ENCODE data around the gene KLF14.
"Not testable (repeated sequence)": the region's sequence is repeated elsewhere in the genome, so short reads cannot be mapped to it uniquely, and the experiment has no call there.

The KLF14 gene

DNA sequence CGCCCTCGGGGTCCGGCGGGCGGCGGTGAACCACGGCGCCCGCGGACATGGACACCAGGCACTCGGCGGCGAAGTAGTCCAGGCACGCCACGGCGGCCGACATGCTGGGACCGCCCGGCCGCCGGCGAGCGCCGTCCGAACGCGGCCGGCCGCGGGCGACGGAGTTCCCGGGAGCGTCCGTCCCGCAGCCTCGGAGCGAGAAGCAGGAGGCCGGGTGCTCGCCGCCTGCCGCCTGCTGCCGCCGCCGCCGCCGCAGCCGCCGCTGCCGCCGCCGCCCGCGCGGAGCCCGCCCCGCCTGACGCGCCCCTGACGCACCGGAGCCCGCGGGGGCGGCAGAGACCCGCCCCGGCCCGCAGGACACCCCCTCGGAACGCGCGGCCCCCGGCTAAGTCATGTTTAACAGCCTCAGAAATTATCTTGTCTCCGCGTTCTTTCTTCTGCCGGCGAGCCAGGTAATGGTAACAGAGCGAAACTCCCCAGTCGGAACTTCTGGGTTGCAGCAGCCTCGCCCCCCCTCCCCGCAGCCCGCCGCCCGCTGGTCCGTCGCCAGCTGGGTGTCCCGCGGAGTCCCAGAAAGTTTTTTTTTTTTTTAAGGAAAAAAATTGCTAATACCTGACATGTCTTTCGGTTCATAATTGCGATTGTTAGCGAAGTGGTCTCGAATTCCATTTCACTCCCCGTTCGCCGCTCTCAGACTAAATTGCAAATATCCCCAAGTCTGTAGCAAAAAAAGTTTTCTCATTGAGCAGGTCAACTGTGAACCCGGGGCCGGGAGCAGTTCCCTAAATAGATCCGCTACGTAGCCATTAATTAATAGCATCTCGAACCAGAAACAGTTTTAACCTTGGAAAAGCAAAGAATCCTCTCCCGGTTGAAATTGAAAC lies at the start of gene KLF14:
KLF14 (minus strand) TSS at position 277 of the 884 bp plus-strand sequence; CDS start at position 103, 174 bp downstream.
- DNase-seq (ENCODE audit: low spot score): no peak

DNA sequence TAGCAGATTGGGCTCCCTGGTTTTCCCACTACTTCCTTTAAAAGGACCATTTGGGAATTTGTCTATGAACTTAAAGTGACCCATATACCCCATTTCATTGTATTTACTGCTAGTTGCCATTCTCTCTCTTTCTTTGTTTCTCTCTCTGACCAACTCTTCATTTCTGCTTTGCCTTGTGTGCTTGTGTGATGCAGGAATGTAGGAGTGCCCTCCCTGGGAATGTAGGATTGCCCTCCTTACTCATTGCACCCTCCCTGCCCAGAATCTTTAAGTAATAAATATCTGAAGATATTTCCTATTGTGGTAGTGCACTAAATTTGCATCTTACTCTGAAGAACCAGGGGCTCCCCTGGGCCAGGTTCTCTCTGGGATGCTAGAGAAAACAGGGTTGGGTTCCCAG lies 47.3 kb upstream of the KLF14 start:
- no peak for DNase-seq (ENCODE audit: low spot score)

DNA sequence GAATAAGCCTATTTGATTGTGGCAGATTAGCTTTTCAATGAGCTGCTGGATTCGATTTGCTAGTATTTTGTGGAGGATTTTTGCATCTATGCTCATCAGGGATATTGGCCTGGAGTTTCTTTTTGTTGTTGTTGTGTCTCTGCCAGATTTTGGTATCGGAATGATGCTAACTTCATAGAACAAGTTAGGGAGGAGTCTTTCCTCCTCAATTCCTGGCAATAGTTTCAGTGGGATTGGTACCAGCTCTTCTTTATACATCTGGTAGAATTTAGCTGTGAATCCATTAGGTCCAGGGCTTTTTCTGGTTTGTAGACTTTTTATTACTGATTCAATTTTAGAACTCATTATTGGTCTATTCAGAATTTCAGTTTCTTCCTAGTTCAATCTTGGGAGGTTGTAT lies 43.4 kb upstream of the KLF14 start:
- no peak for DNase-seq (ENCODE audit: low spot score)

DNA sequence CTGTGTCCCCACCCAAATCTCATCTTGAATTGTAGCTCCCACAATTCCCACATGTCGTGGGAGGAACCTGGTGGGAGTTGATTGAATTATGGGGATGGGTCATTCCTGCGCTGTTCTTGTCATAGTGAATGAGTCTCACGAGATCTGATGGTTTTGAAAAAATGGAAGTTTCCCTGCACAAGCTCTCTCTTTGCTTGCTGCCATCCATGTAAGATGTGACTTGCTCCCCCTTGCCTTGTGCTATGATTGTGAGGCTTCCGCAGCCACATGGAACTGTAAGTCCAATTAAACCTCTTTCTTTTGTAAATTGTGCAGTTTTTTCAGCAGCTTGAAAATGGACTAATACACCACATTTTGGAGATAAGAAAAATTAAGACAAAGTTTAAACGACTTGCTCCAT lies 38.4 kb upstream of the KLF14 start:
- not testable (repeated sequence) for DNase-seq (ENCODE audit: low spot score)

DNA sequence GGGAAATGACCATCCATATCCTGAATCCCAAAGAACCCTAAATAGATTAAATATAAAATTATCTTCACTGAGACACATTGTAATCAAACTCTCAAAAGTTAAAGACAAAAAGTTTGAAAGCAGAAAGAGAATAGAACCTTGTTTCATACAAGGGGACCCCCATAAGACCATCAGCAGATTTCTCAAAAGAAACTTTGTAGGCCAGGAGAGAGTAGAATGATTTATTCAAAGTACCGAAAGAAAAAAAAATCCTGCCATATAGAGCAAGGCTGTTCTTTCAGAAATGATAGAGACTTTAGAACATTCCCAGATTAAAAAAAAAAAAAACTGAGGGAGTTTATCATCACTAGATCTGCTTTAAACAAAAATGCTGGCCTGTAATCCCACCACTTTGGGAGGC lies 34.8 kb upstream of the KLF14 start:
- no peak for DNase-seq (ENCODE audit: low spot score)

DNA sequence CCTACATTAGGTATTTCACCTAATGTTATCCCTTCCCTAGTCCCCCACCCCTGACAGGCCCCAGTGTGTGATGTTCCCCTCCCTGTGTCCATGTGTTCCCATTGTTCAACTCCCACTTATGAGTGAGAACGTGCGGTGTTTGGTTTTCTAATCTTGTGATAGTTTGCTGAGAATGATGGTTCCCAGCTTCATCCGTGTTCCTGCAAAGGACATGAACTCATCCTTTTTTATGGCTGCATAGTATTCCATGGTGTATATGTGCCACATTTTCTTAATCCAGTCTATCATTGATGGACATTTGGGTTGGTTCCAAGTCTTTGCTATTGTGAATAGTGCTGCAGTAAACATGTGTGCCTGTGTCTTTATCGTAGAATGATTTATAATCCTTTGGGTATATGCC lies 30.6 kb upstream of the KLF14 start:
- DNase-seq (ENCODE audit: low spot score): not testable (repeated sequence)

DNA sequence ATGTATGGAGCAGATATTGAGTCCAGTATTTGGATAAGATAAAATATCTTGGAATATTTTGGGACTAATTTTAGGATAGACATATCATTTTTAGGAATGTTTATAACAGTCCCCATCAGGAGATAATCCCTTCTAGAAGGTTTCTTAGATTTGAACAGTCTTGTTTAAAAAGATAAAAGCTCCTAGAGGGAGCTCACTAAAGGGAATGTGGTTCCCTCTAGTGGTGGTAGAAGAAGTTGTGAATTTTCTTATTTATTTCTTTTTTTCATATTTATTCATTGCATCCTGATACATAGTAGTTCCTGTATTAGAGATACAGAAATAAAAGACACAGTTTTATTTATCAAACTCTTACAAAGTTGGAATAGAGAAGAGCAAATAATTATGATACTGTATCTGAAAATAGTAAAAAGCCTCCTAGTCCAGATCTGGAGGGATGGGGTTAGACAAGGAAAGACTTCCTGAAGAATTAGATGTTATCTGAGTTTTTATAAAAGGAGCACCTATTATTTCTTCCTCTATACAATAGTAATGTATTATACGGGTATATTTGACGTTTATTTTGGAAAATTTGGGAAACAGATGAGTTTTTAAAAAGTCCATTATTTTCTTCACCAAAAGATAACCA lies 24.5 kb upstream of the KLF14 start:
- DNase-seq (ENCODE audit: low spot score): peak; percentile 47

DNA sequence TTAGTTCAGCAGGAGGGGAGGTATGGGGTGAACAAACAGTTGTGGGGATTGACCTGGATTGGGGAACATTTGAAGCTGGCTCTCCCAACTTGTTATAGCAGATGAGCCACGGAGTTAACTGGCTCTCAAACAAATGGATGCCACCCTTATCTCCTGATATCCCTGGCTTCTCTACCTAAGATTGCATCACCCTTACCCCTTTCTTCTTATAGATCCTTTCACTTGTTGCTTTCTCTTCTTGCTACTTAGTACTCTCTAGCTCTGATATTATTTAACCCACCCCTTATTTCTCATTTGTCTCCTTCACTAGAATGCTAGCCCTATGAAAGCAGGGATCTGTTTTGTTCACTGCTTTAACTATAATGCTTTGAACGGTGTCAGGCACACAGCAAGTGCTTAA lies 22.3 kb upstream of the KLF14 start:
- no peak for DNase-seq (ENCODE audit: low spot score)

DNA sequence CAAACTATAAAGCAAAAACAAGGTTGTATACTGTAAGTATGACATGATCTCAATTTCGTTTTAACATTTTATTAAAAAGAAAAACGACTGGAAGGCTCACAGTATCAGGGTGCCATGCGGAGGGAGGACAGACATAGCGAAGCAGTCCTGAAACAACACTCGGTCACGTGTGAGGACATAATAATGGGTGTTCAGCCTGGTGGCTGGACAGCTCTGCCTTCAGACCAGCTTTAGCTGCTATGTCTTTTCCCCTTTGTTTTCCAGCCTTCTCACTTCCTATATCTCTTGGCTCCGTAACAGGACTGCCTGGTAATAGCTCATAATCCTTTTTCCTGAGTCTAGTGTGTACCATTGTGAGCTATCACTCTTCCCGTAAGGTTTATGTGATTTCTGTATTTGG lies 18.4 kb upstream of the KLF14 start:
- DNase-seq (ENCODE audit: low spot score): no peak

DNA sequence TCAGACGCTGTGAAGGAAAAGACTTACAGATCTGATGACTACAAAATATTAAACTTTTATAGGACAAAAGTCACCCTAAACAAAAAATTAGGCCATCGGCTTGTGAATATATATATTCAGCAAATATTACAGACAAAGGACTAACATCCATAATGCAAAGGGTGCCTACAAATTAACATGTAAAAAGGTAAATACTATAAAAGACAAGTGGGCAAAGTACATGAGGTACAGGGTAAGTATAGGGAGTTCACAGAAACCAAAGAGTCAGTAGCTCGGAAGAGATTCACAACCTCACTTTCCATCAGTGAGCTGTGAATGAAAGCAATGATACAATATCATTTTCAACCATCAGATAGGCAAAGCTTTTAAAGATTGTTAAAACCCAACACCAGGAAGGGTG lies 16.7 kb upstream of the KLF14 start:
- DNase-seq (ENCODE audit: low spot score): no peak

DNA sequence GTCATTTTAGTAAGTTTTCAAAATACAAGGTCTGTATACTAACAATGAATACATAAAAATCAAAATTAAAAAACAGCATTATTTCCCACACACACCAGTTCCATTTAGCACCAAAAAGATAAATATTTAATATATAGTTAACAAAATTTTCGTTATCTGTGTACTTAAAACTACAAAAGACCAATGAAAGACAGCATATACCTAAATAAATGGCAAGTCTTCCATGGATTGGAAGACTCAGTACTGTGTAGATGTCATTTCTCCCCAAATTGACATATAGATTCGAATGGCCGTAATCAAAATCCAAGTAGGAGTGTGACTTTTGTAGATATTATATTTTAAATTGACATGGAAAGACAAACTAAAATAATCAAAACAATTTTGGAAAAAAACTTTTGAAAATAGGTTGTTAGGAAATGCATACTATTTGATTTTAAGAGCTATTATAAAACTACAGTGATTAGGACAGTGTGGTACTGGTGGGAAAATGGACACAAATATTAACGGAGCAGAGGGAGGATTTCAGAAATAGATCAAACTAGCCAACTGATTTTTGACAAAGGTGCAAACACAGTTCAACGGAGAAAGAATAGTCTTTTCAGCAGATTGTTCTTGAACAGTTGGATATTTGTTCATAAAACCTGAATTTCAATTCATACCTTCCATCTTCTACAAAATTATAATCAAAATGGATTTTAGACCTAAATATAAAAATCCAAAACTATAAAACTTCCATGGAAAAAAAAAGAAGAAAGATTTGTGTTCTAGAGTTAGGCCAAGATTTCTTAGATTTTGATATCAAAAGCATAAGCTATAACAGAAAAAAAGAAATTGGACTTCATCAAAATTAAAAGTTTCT lies 14.8 kb upstream of the KLF14 start:
- no peak for DNase-seq (ENCODE audit: low spot score)

DNA sequence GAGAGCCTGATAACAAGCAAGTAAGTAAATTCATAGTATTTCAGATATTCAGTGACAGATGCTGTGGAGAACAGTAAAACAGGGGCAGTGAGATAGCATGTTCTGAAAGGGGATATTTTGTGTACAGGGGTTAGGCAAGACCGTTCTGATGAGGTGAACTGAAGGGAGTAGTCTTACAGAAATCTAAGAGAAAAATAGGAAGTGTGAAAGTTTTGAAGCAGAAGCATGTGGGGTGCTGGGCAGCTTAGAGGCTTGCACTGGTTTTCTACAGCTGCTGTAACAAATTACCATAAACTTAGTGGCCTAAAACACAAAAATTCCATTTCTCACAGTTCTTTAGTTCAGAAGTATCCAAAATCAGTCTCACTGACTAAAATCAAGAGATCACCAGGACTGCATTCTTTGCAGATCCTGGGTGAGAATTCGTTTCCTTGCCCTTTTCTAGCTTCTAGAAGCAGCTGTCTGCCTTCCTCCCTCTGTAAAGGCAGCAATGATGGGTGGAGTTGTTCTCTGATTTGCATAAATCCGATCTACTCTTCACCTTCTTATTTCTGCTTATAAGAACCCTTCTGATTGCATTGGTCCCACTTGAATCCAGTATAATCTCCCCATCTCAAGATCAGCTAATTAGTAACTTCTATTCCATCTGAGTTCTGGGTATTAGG lies 7.5 kb upstream of the KLF14 start:
- no peak for DNase-seq (ENCODE audit: low spot score)

DNA sequence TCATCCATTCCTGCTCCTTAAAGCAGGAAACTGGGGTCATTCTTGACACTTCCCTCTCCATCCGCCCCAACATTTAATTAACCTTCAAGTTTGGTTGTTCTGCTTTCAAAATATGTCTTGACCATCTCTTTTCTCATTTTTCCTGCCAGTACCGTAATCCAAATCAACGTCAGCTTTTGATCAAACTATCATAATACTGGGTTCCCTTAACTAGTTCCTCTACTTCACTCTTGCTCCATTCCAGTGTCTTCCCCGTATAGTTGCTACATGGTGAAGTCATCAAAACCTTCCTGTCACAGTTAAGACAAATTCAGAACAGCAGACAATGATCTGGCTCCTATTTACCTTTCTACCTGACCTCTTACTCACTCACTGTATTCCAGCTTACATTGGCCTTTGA lies 6.6 kb upstream of the KLF14 start:
- no peak for DNase-seq (ENCODE audit: low spot score)

DNA sequence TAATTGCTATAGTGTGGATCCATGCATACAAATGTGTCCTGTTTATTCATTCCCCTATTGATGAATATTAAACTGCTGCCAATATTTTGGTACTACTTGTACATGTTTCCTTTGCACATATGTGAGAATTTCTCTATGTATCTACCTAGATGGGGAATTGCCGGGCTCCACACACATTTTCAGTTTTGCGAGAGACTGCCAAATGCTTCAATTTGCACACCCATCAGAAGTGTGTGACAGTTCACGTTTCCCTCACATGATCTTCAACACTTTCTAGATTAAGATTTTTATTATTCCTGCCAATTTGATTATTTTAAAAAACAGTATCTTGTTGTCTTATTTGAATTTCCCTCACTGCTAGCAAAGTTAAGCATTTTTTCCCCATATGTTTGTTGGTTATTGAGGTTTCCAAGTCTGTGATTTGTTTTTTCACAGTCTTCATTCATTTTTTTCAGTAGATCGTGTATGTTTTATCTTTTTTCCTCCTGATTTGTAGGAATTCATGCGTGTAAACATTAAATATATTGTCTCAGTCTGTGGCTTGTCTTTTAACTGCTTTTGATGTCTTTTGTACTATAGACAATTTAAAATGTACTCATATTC lies 2.4 kb upstream of the KLF14 start:
- no peak for DNase-seq (ENCODE audit: low spot score)

DNA sequence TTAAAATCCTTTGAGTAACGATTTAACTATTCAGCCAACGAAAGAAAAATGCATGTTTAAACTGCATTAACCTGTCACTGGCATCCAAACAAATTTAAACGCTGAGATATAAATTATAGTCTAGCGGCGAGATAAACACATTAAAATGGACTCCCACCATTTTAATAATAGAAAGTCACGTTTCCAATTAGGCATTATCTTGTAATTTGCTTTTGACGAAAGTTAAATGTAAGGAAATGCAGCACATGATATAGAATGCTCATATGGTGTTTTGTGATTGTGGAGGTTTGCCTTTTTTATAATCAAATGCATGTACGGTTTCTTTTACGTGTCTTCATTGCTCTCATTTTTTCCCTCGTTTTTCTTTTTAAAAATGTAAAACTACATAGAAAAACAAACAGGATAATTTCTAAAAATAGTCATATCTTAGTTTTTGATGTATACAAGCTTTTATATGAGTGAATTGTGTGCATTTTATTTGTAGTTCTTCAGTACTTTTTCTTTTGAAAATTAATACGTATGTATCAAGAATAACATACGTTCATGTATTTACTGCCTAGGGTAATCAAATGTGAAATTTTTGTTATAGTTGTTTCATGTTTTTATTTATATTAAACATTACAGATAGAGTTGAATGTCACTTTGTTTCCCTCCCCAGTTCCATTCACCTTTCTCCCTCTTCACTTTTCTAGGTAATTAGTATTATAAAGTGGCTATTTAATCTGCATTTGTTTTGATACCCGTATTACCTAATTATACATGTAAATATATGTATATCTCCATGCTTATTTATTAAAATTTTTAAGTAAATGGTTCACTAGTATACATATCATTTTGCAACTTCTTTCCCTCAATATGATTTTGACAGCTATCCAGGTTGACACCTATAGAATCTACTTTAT lies 1.1 kb upstream of the KLF14 start:
- DNase-seq (ENCODE audit: low spot score): no peak

DNA sequence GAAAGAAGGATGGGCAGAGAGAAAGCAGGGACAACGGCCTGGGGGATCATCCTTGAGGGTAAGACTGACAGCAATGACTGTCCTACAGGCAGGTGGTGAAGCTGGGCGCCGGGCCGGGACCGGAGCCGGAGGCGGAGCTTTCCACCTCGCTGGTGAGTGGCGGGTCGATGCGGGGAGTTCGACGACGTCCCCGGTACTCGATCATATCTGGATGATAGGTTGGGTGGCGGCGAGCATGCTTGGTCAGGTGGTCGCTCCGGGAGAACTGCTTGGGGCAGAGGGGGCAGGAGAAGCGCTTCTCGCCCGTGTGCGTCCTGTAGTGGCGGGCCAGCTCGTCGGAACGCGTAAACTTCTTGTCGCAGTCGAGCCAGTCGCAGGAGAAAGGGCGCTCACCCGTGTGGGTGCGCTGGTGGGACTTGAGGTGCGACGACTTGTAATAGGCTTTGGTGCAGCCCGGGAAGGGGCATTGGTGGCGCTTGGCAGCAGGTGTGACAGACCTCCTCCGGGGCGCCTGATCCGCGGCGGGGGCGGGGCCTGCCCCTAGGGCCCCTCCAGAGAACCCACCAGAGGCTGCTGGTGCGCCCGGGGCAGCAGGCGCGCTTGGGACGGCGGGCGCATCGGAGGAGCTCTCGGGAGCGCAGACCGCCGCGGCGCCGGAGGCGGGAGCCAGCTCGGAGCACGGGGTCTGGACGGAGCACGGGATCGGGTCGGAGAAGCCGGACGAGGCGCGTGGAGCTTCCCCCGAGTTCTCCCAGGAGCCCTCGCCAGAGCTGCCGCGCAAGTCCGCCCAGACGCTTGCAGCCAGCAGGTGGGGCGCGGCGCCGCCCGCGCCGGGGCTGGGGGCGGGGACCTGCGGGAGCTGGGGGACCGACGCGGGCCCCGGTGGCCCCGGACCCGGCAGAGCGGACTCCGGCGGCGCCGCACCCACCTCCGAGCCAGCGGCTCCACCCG lies 752 bp downstream of the KLF14 start:
- DNase-seq (ENCODE audit: low spot score): no peak

DNA sequence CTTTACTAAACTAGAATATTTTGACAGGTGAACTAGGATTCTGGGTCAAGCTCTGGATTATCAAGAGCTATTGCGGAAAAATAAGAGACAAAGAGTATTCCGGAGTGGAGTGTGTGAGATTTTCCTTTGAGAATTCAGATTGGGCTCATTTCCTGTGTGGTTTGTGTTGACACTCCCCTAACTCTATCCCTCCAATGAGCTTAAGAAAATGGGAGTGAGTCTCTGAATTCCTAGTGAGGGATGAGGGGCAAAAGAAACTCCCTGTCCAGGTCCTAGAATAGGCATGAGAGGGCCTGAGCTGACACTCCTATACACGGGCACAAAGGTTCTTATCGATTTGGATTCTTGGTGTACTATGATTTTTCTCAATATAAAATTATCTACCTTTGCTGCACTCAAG lies 10.2 kb downstream of the KLF14 start:
- no peak for DNase-seq (ENCODE audit: low spot score)

DNA sequence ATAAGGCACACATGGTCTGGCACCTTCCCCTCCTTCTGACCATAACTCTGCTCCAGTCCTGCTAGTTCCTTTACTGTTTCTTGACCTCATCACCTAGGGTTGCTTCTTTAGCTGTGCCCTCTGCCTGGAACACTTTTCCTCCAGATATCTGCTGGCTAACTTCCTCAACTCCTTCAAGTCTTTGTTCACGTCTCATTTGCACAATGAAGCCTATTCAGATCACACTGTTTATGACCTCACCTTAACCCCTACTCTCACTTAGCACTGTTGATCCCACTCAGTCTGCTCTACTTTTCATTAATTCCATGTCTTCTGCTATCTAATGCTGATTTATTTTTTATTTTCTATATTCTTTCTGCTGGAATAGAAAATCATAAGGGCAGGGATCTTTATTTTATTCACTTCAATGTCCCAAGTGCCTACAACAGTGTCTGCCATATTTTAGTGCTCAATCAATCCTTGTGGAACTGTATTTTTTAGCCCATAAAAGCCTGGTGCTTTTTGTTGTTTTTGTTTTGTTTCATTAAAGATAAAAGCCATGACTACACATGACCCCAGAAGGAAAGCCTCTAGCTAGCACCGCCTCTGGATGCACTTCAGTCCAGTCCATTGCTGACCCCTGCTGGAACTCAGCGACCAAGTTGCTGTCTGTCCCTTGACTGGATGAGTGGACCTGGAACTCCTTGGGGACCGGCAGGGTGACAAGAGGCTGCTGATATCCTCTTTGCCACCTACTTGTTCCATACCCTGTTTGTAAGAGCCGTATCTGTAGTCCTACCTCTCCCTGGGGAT lies 12.3 kb downstream of the KLF14 start:
- no peak for DNase-seq (ENCODE audit: low spot score)

DNA sequence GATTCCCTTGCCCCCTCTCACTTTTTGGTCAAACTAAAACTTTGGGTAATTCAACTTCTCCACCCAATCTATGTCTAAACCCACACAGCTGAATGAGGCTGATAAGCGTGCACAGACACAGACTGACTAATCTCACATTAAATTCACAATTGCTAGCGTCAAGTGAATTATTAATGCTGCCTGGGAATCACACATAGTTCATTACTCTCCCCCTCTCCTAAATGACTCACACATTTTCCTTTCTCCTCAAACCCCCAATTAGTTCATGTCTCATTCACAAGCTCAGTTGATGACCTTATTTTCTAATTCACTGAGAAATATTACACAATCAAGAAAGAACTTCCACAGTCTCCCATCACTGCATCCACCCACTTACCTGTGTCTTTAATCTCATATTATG lies 14.5 kb downstream of the KLF14 start:
- no peak for DNase-seq (ENCODE audit: low spot score)

Measured in CD4-positive, alpha-beta T cell treated with Interleukin-2 at 100 ng/mL for 4 hours (primary cell).